ENCODE data around the gene ZNF385B.

The ZNF385B gene

GRCh38 chr2:179524809-179525339 is 336.5 kb downstream of the ZNF385B start:
- H3K4me3 ChIP-seq (ENCODE audit: low read length), result no peak overlapping the region
- DNase-seq (ENCODE audit: low read depth), result no peak
- no peak for TF ChIP-seq CTCF (conservative IDR thresholded peaks at IDR 0.05; ENCODE audit: low read length)

- no peak for TF ChIP-seq CTCF (conservative IDR thresholded peaks at IDR 0.05; ENCODE audit: low read length)
- no peak for DNase-seq (ENCODE audit: low read depth)
- H3K4me3 ChIP-seq (ENCODE audit: low read length), result no peak overlapping the region
Observed at GRCh38 chr2:179521944-179522343, 339.5 kb downstream of the ZNF385B start.

GRCh38 chr2:179518830-179519229 is 342.6 kb downstream of the ZNF385B start:
- no peak overlapping the region for H3K4me3 ChIP-seq (ENCODE audit: low read length)
- DNase-seq (ENCODE audit: low read depth), result no peak
- TF ChIP-seq CTCF (conservative IDR thresholded peaks at IDR 0.05; ENCODE audit: low read length), result no peak

GRCh38 chr2:179513181-179513580 is 348.2 kb downstream of the ZNF385B start:
- H3K4me3 ChIP-seq (ENCODE audit: low read length), result no peak overlapping the region
- no peak for TF ChIP-seq CTCF (conservative IDR thresholded peaks at IDR 0.05; ENCODE audit: low read length)
- peak; percentile 3 for DNase-seq (ENCODE audit: low read depth)

- no peak overlapping the region for H3K4me3 ChIP-seq (ENCODE audit: low read length)
- DNase-seq (ENCODE audit: low read depth), result no peak
- no peak for TF ChIP-seq CTCF (conservative IDR thresholded peaks at IDR 0.05; ENCODE audit: low read length)
Observed at GRCh38 chr2:179512281-179513035, 349.0 kb downstream of the ZNF385B start.

GRCh38 chr2:179511105-179511789 is 350.2 kb downstream of the ZNF385B start:
- DNase-seq (ENCODE audit: low read depth), result no peak
- TF ChIP-seq CTCF (conservative IDR thresholded peaks at IDR 0.05; ENCODE audit: low read length), result no peak
- no peak overlapping the region for H3K4me3 ChIP-seq (ENCODE audit: low read length)

GRCh38 chr2:179495315-179495714 is 366.1 kb downstream of the ZNF385B start:
- no peak for TF ChIP-seq CTCF (conservative IDR thresholded peaks at IDR 0.05; ENCODE audit: low read length)
- no peak for DNase-seq (ENCODE audit: low read depth)
- no peak overlapping the region for H3K4me3 ChIP-seq (ENCODE audit: low read length)
